HG03354 (cell line): Measurements from ENCODE around the gene ZBTB8A.
"Not testable (repeated sequence)": the region's sequence is repeated elsewhere in the genome, so short reads cannot be mapped to it uniquely, and the experiment has no call there.

ENCODE experiments used
- ATAC-seq: cut with Tn5 transposase; IDR thresholded peaks from one replicate; pipeline ENCODE4 v1.9.1; 2021; ENCODE audit warnings: mild to moderate bottlenecking; ENCODE audit not compliant: unreplicated experiment, poor library complexity, severe bottlenecking

The ZBTB8A gene

GRCh38 chr1:32538887-32539583 is at the start of gene ZBTB8A:
Gene ZBTB8A, plus strand, starts transcription at chr1:32539427. Its CDS starts 53,505 bp downstream, at chr1:32592932.
- ATAC-seq: no peak

- no peak for ATAC-seq
Measured at GRCh38 chr1:32489774-32490454, 49.3 kb upstream of the ZBTB8A start.

- ATAC-seq: no peak
Measured at GRCh38 chr1:32491386-32491785, 47.8 kb upstream of the ZBTB8A start.

- no peak for ATAC-seq
Measured at GRCh38 chr1:32494196-32494595, 45.0 kb upstream of the ZBTB8A start.

- ATAC-seq: no peak
Measured at GRCh38 chr1:32494711-32495337, 44.4 kb upstream of the ZBTB8A start.

- ATAC-seq: no peak
Measured at GRCh38 chr1:32496127-32496526, 43.1 kb upstream of the ZBTB8A start.

- ATAC-seq: no peak
Measured at GRCh38 chr1:32498751-32499150, 40.5 kb upstream of the ZBTB8A start.

GRCh38 chr1:32500387-32501209 is 38.6 kb upstream of the ZBTB8A start:
- ATAC-seq: peak; percentile 46

- ATAC-seq: no peak
Measured at GRCh38 chr1:32501865-32502264, 37.4 kb upstream of the ZBTB8A start.

- ATAC-seq: no peak
Measured at GRCh38 chr1:32503153-32503552, 36.1 kb upstream of the ZBTB8A start.

- no peak for ATAC-seq
Measured at GRCh38 chr1:32507021-32507420, 32.2 kb upstream of the ZBTB8A start.

- no peak for ATAC-seq
Measured at GRCh38 chr1:32508761-32509160, 30.5 kb upstream of the ZBTB8A start.

GRCh38 chr1:32509939-32510338 is 29.3 kb upstream of the ZBTB8A start:
- ATAC-seq: no peak

- ATAC-seq: no peak
Measured at GRCh38 chr1:32516402-32516801, 22.8 kb upstream of the ZBTB8A start.

GRCh38 chr1:32518976-32519375 is 20.3 kb upstream of the ZBTB8A start:
- ATAC-seq: no peak

- no peak for ATAC-seq
Measured at GRCh38 chr1:32521165-32521564, 18.1 kb upstream of the ZBTB8A start.

- no peak for ATAC-seq
Measured at GRCh38 chr1:32525053-32525452, 14.2 kb upstream of the ZBTB8A start.

- no peak for ATAC-seq
Measured at GRCh38 chr1:32525661-32526444, 13.4 kb upstream of the ZBTB8A start.

GRCh38 chr1:32528550-32528949 is 10.7 kb upstream of the ZBTB8A start:
- not testable (repeated sequence) for ATAC-seq
